RWPE1 (cell line): Measurements from ENCODE around the gene MYOZ3.
A peak's percentile ranks its signal among the peaks of the same experiment; 100 is the strongest.

Experiments used
- CTCF ChIA-PET: fragments of 350-600 bp; sonication (Branson Sonifier 250); formaldehyde crosslinking; extraction: SDS; loops from one replicate; lab custom pipeline; 2021; lab: Yijun Ruan, JAX
- POLR2A ChIA-PET: fragments of 400-600 bp; formaldehyde crosslinking; extraction: SDS; loops from one replicate; lab custom pipeline; 2020; ENCODE audit warnings: antibody characterized with exemption; ENCODE audit not compliant: low non-redundant PET; lab: Yijun Ruan, JAX
- DNase-seq: peaks from one replicate; pipeline ENCODE4 v3.0.0; 2012; ENCODE audit warnings: low spot score
- H3K27ac ChIP-seq: fragments of 450-650 bp; 2 replicates; pipeline ENCODE4 v1.5.1; 2017
- CTCF ChIP-seq: fragments of 450-650 bp; conservative IDR thresholded peaks from 2 replicates; pipeline ENCODE4 v1.5.1; 2017; ENCODE audit warnings: low read depth, mild to moderate bottlenecking

The MYOZ3 gene

GRCh38 chr5:150672237-150672883, 11.3 kb downstream of the MYOZ3 start:
- DNase-seq, result peak; percentile 65
- ChIA-PET CTCF (interaction anchor here (0.5 to 1.4 kb wide), 5 partner anchors 15 to 174 kb away, joined by 3 to 5 read pairs (median 3); partner anchors contain the start of gene RBM22), POLR2A (no interaction called here)
- no peak for TF ChIP-seq CTCF
- H3K27ac ChIP-seq, result no peak overlapping the region

GRCh38 chr5:150672884-150673275, 11.8 kb downstream of the MYOZ3 start:
- POLR2A ChIA-PET, result no interaction called here
- no peak overlapping the region for H3K27ac ChIP-seq
- no peak for TF ChIP-seq CTCF
- no peak for DNase-seq
- CTCF ChIA-PET, result interaction anchor here (0.5 to 1.4 kb wide), 5 partner anchors 16 to 84 kb away, joined by 3 to 5 read pairs (median 3); partner anchors contain the start of gene RBM22

GRCh38 chr5:150674341-150674821, 13.3 kb downstream of the MYOZ3 start:
- ChIA-PET CTCF (interaction anchor here (0.5 to 1.2 kb wide), 3 partner anchors 26 to 177 kb away, joined by 3 read pairs; partner anchors contain the start of genes IRGM and RBM22), POLR2A (no interaction called here)
- DNase-seq, result no peak
- H3K27ac ChIP-seq, result peak overlapping the region; percentile 30
- no peak for TF ChIP-seq CTCF

- no peak for TF ChIP-seq CTCF
- ChIA-PET CTCF (no interaction called here), POLR2A (no interaction called here)
Measured at GRCh38 chr5:150675069-150675468, 14.0 kb downstream of the MYOZ3 start.

GRCh38 chr5:150676578-150676977, 15.5 kb downstream of the MYOZ3 start:
- no peak overlapping the region for H3K27ac ChIP-seq
- TF ChIP-seq CTCF, result no peak
- ChIA-PET POLR2A (interaction anchor here (0.7 kb wide), 1 partner anchor 11 kb away, joined by 7 read pairs; no protein-coding TSS in a partner anchor), CTCF (no interaction called here)
- no peak for DNase-seq

More at GRCh38 chr5:150675069-150675468, 14.0 kb downstream of the MYOZ3 start:
- DNase-seq, result no peak
- H3K27ac ChIP-seq, result no peak overlapping the region

GRCh38 chr5:150689120-150689519, 28.1 kb downstream of the MYOZ3 start:
- no peak for TF ChIP-seq CTCF
- DNase-seq, result no peak
- H3K27ac ChIP-seq, result no peak overlapping the region
- CTCF ChIA-PET, result interaction anchor here (0.6 kb wide), 1 partner anchor 1099 kb away, joined by 5 read pairs; no protein-coding TSS in a partner anchor
- POLR2A ChIA-PET, result no interaction called here
